Spleen (tissue), 11 donors: ENCODE measurements around the gene TM9SF4. TPM values are rescaled to one million over a fixed set of nuclear protein-coding genes. Genes with fewer than 3 reads are reported as not detected.

Experiments used
- DNase-seq: peaks from one replicate; pipeline ENCODE4 v3.0.0-alpha.2; 2020
- H3K27ac ChIP-seq, 8 donors: fragments of 200-600 bp; sonication (generic) in 7 of 8; 1 replicate in 4 of 8; 2 replicates in 4 of 8; pipeline versions ENCODE4 v1.5.0 to v1.8.0; 2016 to 2021; ENCODE audit warnings: inconsistent platforms in 4 of 8, mild to moderate bottlenecking in 4 of 8, moderate library complexity in 1 of 8
- H3K27me3 ChIP-seq, 7 donors: fragments of 200-600 bp; sonication (generic) in 6 of 7; replicated peaks in 1 of 7; 1 replicate in 4 of 7; 2 replicates in 3 of 7; pipeline versions ENCODE4 v1.5.0 to v1.8.0; 2016 to 2021; ENCODE audit warnings: inconsistent platforms in 3 of 7, mild to moderate bottlenecking in 1 of 7
- H3K36me3 ChIP-seq, 6 donors: fragments of 200-600 bp; sonication (generic) in 5 of 6; 1 replicate in 4 of 6; 2 replicates in 2 of 6; pipeline versions ENCODE4 v1.5.0 to v1.8.0; 2016 to 2021; ENCODE audit warnings: inconsistent platforms in 2 of 6
- H3K4me1 ChIP-seq, 6 donors: fragments of 200-600 bp; sonication (generic) in 5 of 6; 1 replicate in 3 of 6; 2 replicates in 3 of 6; pipeline versions ENCODE4 v1.5.0 to v1.8.0; 2016 to 2021; ENCODE audit warnings: inconsistent platforms in 3 of 6
- H3K4me3 ChIP-seq, 8 donors: fragments of 200-600 bp; sonication (generic) in 7 of 8; 1 replicate in 4 of 8; 2 replicates in 4 of 8; pipeline versions ENCODE4 v1.5.0 to v1.8.0; 2016 to 2021; ENCODE audit warnings: inconsistent platforms in 4 of 8, mild to moderate bottlenecking in 4 of 8, moderate library complexity in 2 of 8
- H3K9me3 ChIP-seq, 8 donors: fragments of 200-600 bp; sonication (generic) in 7 of 8; 1 replicate in 4 of 8; 2 replicates in 4 of 8; pipeline versions ENCODE4 v1.5.0 to v1.8.0; 2016 to 2021; ENCODE audit warnings: inconsistent platforms in 4 of 8
- POLR2A ChIP-seq, 3 donors: fragments of 450-650 bp; IDR thresholded peaks; one replicate each; pipeline ENCODE4 v1.5.1; 2017; ENCODE audit warnings: antibody characterized with exemption in 3 of 3, mild to moderate bottlenecking in 1 of 3
- POLR2AphosphoS5 ChIP-seq, 3 donors: sonication (generic); formaldehyde crosslinking; IDR thresholded peaks; one replicate each; pipeline ENCODE4 v1.5.1; 2017; ENCODE audit warnings: antibody characterized with exemption in 3 of 3
- WGBS, 5 donors: extraction: QIAGEN DNeasy Blood & Tissue Kit in 3 of 5; methylation state at CpG; one replicate each; pipeline versions ENCODE4 v1.1.5 to v1.1.7; 2013 to 2018; 5-methylcytosine and 5-hydroxymethylcytosine counted together
- intact Hi-C: fragments of 100-400 bp; cut with DNase I; formaldehyde crosslinking; loops from one replicate; pipeline ENCODE4 v1.15.0; 2023; ENCODE audit warnings: low total_unique reads
- polyA plus RNA-seq, 3 donors: library from polyadenylated mRNA; stranded (reverse); fragments of 200-250 nt; gene quantifications; one replicate each; pipeline ENCODE4 v1.2.1, GENCODE V29; 2013
- total RNA-seq, 7 donors: library from RNA; depleted of rRNA in 3 of 7; stranded (reverse); fragments of >200 nt in 3 of 7; fragmentation: NEBNext Ultra II Directional in 4 of 7; extraction: Animal tissue kit (Norgen Biotek cat#: 25700) in 4 of 7; gene quantifications; one replicate each; pipeline versions ENCODE4 v1.1.0 to v1.2.1, GENCODE V29; 2016 to 2021
- TF ChIP-seq, protein P1 (sequence below), 11 experiments: fragments of 200-600 bp in 7 of 11; fragments of 450-650 bp in 4 of 11; sonication (generic) in 4 of 11; IDR thresholded peaks in 8 of 11; conservative IDR thresholded peaks in 3 of 11; 1 replicate in 7 of 11; 2 replicates in 4 of 11; pipeline versions ENCODE4 v1.4.0 to v1.8.0; 2016 to 2021; ENCODE audit warnings: antibody characterized with exemption in 11 of 11, inconsistent platforms in 4 of 11, mild to moderate bottlenecking in 1 of 11
- donor health status: healthy with polysubstance abuse.
- donor health status: DM: no; HTN: no; CAD: no; lungs with moderate emphysema.
- donor health status: DM: no; HTN: no; CAD: no.
- donor health status: Bipolar disorder and iron deficiency.
- donor health status: healthy.
- donor health status: DM: no; HTN: no; CAD: no.
- donor health status: DM: yes; HTN: yes; CAD: no.

TM9SF4 gene
- total and polyA plus RNA-seq, 10 donors, result 12.0 to 58.3 (median 41.0) TPM

DNA sequence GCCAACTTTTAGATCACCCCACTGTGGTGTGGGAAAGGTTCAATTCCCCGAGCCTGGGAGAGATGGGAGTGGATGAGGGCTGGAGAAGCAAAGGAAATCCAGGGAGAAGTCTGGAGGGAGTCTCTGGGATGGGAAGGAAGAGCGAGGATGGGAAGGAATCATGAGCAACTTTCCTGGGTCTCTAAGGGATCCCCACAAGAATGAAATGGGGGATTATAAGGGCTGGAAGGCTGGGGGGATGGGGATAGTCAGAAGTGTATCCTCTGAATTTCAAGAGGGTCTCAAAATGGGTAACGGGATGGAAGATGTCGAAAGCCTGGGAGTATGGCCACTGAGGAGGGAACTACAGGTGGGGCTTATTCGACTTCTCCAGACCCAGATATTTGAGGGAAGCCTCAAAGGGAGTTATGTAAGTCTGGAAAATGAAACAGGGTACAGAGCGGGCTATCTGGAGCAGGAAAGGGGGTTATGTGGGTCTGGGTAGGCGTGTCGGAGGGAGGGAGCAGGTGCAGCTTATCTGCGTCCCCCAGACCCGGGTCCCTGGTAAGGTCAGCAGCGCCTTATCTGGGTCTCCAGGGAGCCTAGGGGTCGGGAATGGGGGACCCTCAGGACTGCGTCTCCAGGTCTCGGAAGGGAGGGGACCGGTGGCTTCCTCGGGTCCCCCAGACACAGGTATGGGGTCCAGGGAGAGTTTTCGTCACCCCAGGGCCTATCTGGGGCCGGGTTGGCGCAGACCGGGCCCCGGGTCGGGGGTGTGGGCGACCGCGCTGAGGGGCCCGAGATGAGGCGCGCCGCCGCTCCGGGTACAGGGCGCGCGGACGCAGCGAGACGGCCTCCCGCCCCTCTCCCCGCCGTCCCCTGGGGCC lies 97.5 kb downstream of the TM9SF4 start:
- TF ChIP-seq, protein P1, sequence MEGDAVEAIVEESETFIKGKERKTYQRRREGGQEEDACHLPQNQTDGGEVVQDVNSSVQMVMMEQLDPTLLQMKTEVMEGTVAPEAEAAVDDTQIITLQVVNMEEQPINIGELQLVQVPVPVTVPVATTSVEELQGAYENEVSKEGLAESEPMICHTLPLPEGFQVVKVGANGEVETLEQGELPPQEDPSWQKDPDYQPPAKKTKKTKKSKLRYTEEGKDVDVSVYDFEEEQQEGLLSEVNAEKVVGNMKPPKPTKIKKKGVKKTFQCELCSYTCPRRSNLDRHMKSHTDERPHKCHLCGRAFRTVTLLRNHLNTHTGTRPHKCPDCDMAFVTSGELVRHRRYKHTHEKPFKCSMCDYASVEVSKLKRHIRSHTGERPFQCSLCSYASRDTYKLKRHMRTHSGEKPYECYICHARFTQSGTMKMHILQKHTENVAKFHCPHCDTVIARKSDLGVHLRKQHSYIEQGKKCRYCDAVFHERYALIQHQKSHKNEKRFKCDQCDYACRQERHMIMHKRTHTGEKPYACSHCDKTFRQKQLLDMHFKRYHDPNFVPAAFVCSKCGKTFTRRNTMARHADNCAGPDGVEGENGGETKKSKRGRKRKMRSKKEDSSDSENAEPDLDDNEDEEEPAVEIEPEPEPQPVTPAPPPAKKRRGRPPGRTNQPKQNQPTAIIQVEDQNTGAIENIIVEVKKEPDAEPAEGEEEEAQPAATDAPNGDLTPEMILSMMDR (IDR thresholded peaks at IDR 0.05 in 8 of 11, conservative IDR thresholded peaks at IDR 0.05 in 3 of 11), result no peak
- TF ChIP-seq POLR2AphosphoS5 (IDR thresholded peaks at IDR 0.05) (no peak), POLR2A (IDR thresholded peaks at IDR 0.05) (no peak)
- Histone ChIP-seq H3K4me3 (peak overlapping the region; percentile 71 to 100 (median 89)), H3K27me3 (no peaks in the 10 kb centered on the region), H3K9me3 (no peaks in the 10 kb centered on the region), H3K27ac (peak overlapping the region; percentile 77 to 95 (median 88)), H3K4me1 (peaks cover 40 to 89% (median 69%) of the 10 kb centered on the region in 6 donors), H3K36me3 (peaks cover 0 to 40% (median 16%) of the 10 kb centered on the region in 6 donors)
- no peak for DNase-seq
- 2 to 12% (median 5%) methylated on average over 15 to 40 of the region's 40 CpGs for WGBS, 5 donors
- intact Hi-C loops, result no loop called here

DNA sequence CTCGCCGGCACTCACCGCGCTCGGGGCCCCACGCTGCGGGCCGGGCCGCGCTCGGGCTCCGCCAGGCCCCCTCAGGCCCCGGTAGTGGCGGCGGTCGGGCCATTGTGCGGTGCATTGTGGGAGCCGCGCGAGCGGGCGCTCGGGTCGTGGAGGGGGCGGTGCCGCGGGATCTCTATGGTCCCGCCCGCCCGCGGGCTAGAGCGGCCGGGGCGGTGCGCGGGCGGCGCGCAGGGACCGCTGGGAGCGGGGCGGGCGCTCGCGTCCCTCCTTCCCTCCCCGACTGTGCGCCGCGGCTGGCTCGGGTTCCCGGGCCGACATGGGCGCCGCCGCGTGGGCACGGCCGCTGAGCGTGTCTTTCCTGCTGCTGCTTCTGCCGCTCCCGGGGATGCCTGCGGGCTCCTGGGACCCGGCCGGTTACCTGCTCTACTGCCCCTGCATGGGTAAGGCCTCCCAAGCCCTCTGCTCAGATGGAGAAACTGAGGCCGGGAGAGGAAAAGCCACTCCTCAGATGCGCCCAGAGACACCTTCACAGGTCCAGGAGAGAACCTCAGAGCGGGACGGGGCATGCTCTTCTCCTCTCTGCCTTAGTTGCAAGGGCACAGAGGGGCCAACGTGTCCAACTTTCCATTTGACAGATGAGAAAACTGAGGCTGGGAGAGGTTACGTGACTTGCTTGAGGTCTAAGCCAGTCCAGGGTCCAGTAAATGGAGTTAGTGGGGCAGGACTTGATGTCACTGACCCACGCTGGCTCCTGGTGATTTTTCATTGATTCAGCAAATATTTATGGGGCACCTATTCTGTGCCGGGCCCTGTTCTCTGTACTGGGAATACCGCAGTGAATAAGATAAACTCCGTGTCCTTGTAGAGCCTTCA lies 98.3 kb downstream of the TM9SF4 start, which contains the start of the genes PLAGL2 and POFUT1:
PLAGL2 (minus strand) TSS at position 118 of the 873 bp plus-strand sequence. CDS start 5,565 bp downstream, outside the sequence.
POFUT1 (plus strand) TSS at position 255 of the 873 bp plus-strand sequence; CDS start at position 317, 62 bp downstream.
- intact Hi-C loops, result no loop called here
- H3K4me3 ChIP-seq, result peak within 1 kb of the TSS; percentile 71 to 100 (median 89)
- no peaks in the 10 kb centered on the region for H3K9me3 ChIP-seq
- H3K27me3 ChIP-seq, result no peaks in the 10 kb centered on the region
- peaks cover 0 to 45% (median 17%) of the 10 kb centered on the region in 6 donors for H3K36me3 ChIP-seq
- peak within 1 kb of the TSS; percentile 77 to 95 (median 88) for H3K27ac ChIP-seq
- TF ChIP-seq POLR2AphosphoS5 (IDR thresholded peaks at IDR 0.05), result peak; percentile 70 to 85 (median 80)
- TF ChIP-seq POLR2A (IDR thresholded peaks at IDR 0.05), result peak in 1 of 3 donors; percentile 32
- TF ChIP-seq, protein P1 (IDR thresholded peaks at IDR 0.05 in 8 of 11, conservative IDR thresholded peaks at IDR 0.05 in 3 of 11), result peak in 4 of 11 experiments; percentile 22 to 38 (median 27)
- H3K4me1 ChIP-seq, result peaks cover 40 to 80% (median 61%) of the 10 kb centered on the region in 6 donors
- DNase-seq, result peak; percentile 98
- WGBS, 5 donors, result 1 to 13% (median 2%) methylated on average over 6 to 74 of the region's 74 CpGs

DNA sequence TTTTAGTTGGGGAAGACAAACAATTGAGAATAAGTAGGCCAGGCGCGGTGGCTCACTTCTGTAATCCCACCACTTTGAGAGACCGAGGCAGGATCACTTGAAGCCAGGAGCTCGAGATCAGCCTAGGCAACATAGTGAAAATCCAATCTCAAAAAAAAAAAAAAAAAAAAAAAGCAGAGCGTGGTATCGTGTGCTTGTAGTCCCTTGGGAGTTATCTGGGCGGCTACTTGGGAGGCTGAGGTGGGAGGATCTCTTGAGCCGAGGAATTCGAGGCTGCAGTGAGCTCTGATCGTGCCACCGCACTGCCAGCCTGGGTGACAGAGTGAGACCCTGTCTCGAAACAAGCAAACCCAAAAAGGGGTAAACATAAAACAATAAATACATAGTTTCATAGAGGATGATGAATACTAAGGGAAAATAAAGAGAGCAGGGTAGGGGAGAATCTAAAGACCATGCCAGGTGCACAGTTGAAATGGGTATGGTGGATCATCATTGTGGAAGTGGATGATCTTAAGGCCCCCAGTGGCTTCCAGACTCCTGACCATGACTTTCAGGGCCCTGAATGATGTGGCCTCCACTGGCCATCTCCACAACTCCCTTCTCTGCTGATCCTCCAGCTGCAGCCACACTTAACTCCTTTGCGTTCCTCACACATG lies 99.1 kb downstream of the TM9SF4 start:
- peak overlapping the region in 5 of 8 donors; percentile 84 to 95 (median 90) for H3K27ac ChIP-seq
- H3K4me1 ChIP-seq, result peaks cover 40 to 73% (median 53%) of the 10 kb centered on the region in 6 donors
- DNase-seq, result no peak
- WGBS, 5 donors, result 57 to 76% (median 73%) methylated on average over 13 of the region's 13 CpGs
- H3K27me3 ChIP-seq, result no peaks in the 10 kb centered on the region
- peaks cover 0 to 45% (median 17%) of the 10 kb centered on the region in 6 donors for H3K36me3 ChIP-seq
- intact Hi-C loops, result no loop called here
- peak overlapping the region; percentile 71 to 100 (median 89) for H3K4me3 ChIP-seq
- no peaks in the 10 kb centered on the region for H3K9me3 ChIP-seq
- TF ChIP-seq POLR2AphosphoS5 (IDR thresholded peaks at IDR 0.05) (no peak), POLR2A (IDR thresholded peaks at IDR 0.05) (no peak)
- TF ChIP-seq, protein P1 (IDR thresholded peaks at IDR 0.05 in 8 of 11, conservative IDR thresholded peaks at IDR 0.05 in 3 of 11), result no peak
